NK-92 (cell line): Measurements from ENCODE around the gene NECAP2.

Experiments used
- DNase-seq: peaks from one replicate; lab custom pipeline; 2025; ENCODE audit not compliant: unreplicated experiment; lab: John Stamatoyannopoulos, UW

The NECAP2 gene

GRCh38 chr1:16440470-16441281, at the start of gene NECAP2:
Gene NECAP2 (plus strand): TSS chr1:16440724. CDS start chr1:16440762, 38 bp downstream.
- DNase-seq = peak; percentile 37

- DNase-seq = no peak
These were observed 49.1 kb upstream of the NECAP2 start for GRCh38 chr1:16391411-16391810.

GRCh38 chr1:16392740-16393569, 47.6 kb upstream of the NECAP2 start:
- no peak for DNase-seq

- no peak for DNase-seq
These were observed 46.7 kb upstream of the NECAP2 start for GRCh38 chr1:16393570-16394521.

GRCh38 chr1:16394977-16395376, 45.5 kb upstream of the NECAP2 start:
- DNase-seq = no peak

GRCh38 chr1:16396591-16396990, 43.9 kb upstream of the NECAP2 start:
- no peak for DNase-seq

GRCh38 chr1:16397120-16397519, 43.4 kb upstream of the NECAP2 start:
- DNase-seq = no peak

- no peak for DNase-seq
These were observed 42.1 kb upstream of the NECAP2 start for GRCh38 chr1:16398371-16398953.

GRCh38 chr1:16402742-16403141, 37.8 kb upstream of the NECAP2 start:
- no peak for DNase-seq

GRCh38 chr1:16405441-16405840, 35.1 kb upstream of the NECAP2 start:
- no peak for DNase-seq

- no peak for DNase-seq
These were observed 33.7 kb upstream of the NECAP2 start for GRCh38 chr1:16406868-16407267.

GRCh38 chr1:16409536-16410152, 30.9 kb upstream of the NECAP2 start:
- no peak for DNase-seq

- no peak for DNase-seq
These were observed 29.7 kb upstream of the NECAP2 start for GRCh38 chr1:16410803-16411202.

GRCh38 chr1:16413191-16413590, 27.3 kb upstream of the NECAP2 start:
- DNase-seq = no peak

GRCh38 chr1:16418823-16419425, 21.6 kb upstream of the NECAP2 start:
- no peak for DNase-seq

GRCh38 chr1:16420424-16421118, 20.0 kb upstream of the NECAP2 start:
- DNase-seq = no peak

- DNase-seq = no peak
These were observed 19.3 kb upstream of the NECAP2 start for GRCh38 chr1:16421201-16421600.

- DNase-seq = no peak
These were observed 18.5 kb upstream of the NECAP2 start for GRCh38 chr1:16422041-16422440.
